Loucy (cell line): ENCODE results near the gene MSH2.

ENCODE experiments used
- EZH2phosphoT487 ChIP-seq: fragments of 200-600 bp; IDR thresholded peaks from 2 replicates; pipeline ENCODE4 v1.6.1; 2018; ENCODE audit warnings: antibody characterized with exemption, mild to moderate bottlenecking, moderate library complexity, borderline replicate concordance
- TF ChIP-seq, protein P1 (sequence below): fragments of 200-600 bp; sonication (generic); conservative IDR thresholded peaks from 2 replicates; pipeline ENCODE4 v1.5.1; 2014; ENCODE audit warnings: mild to moderate bottlenecking, antibody characterized with exemption, low read length

DNA sequence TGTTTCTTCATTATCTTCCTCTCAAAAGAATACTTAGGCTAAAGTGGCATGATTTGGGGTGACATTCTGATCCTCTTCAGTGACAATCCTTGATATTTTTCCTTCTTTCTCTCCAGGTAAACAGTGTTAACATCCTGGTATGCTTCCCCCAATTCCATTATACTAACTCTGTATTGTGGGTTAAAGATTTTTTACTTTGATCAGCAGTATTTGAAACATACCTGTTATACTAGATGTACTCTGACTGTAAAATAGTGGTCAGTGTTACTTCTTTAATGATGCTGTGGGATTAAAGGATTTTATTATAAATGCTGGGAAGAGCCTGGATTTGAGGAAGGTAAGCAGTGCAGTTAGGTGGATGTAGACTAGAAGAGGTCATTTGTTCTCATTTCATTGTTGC is 48.8 kb downstream of the MSH2 start:
- TF ChIP-seq, protein P1, sequence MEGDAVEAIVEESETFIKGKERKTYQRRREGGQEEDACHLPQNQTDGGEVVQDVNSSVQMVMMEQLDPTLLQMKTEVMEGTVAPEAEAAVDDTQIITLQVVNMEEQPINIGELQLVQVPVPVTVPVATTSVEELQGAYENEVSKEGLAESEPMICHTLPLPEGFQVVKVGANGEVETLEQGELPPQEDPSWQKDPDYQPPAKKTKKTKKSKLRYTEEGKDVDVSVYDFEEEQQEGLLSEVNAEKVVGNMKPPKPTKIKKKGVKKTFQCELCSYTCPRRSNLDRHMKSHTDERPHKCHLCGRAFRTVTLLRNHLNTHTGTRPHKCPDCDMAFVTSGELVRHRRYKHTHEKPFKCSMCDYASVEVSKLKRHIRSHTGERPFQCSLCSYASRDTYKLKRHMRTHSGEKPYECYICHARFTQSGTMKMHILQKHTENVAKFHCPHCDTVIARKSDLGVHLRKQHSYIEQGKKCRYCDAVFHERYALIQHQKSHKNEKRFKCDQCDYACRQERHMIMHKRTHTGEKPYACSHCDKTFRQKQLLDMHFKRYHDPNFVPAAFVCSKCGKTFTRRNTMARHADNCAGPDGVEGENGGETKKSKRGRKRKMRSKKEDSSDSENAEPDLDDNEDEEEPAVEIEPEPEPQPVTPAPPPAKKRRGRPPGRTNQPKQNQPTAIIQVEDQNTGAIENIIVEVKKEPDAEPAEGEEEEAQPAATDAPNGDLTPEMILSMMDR, result no peak
- no peak for TF ChIP-seq EZH2phosphoT487
